Skeletal muscle tissue (tissue), 4 donors: Measurements from ENCODE around the gene RBM4B. TPM values are rescaled to one million over a fixed set of nuclear protein-coding genes. Genes with fewer than 3 reads are reported as not detected.
"Not testable (repeated sequence)": the region's sequence is repeated elsewhere in the genome, so short reads cannot be mapped to it uniquely, and the experiment has no call there.

Experiments used
- H3K27ac ChIP-seq: one replicate; pipeline ENCODE4 v1.7.0; 2013; ENCODE audit warnings: mild to moderate bottlenecking, low read depth, low read length, inconsistent platforms
- H3K27me3 ChIP-seq, 3 donors: one replicate each; pipeline ENCODE4 v1.7.0; 2013; ENCODE audit warnings: low read length in 3 of 3; ENCODE audit not compliant: control insufficient read depth in 3 of 3, insufficient read depth in 3 of 3
- H3K36me3 ChIP-seq, 3 donors: one replicate each; pipeline ENCODE4 v1.7.0; 2013; ENCODE audit warnings: low read length in 3 of 3; ENCODE audit not compliant: control insufficient read depth in 3 of 3, insufficient read depth in 3 of 3
- H3K4me1 ChIP-seq, 3 donors: one replicate each; pipeline ENCODE4 v1.7.0; 2013; ENCODE audit warnings: low read length in 3 of 3, mild to moderate bottlenecking in 3 of 3; ENCODE audit not compliant: control insufficient read depth in 3 of 3, insufficient read depth in 3 of 3
- H3K4me3 ChIP-seq, 3 donors: one replicate each; pipeline ENCODE4 v1.7.0; 2013; ENCODE audit warnings: low read length in 3 of 3
- H3K9ac ChIP-seq, 3 donors: one replicate each; pipeline ENCODE4 v1.7.0; 2013; ENCODE audit warnings: low read length in 3 of 3, mild to moderate bottlenecking in 3 of 3, moderate library complexity in 2 of 3, low read depth in 1 of 3
- H3K9me3 ChIP-seq, 3 donors: one replicate each; pipeline ENCODE4 v1.7.0; 2013; ENCODE audit warnings: low read length in 3 of 3; ENCODE audit not compliant: control insufficient read depth in 3 of 3
- total RNA-seq: library from RNA; depleted of rRNA; stranded (reverse); fragments of >200 nt; gene quantifications from one replicate; pipeline ENCODE4 v1.2.3, GENCODE V29; 2014
- donor health status: Osteomylitis.

RBM4B gene
- 32.4 TPM for total RNA-seq

GRCh38 chr11:66677599-66678375 lies at the start of gene RBM4B:
RBM4B (minus strand) TSS chr11:66677887; CDS start chr11:66677079, 808 bp downstream.
- Histone ChIP-seq H3K36me3 (no peaks in the 10 kb centered on the region), H3K27me3 (no peaks in the 10 kb centered on the region), H3K9me3 (no peaks in the 10 kb centered on the region), H3K9ac (peak within 1 kb of the TSS; percentile 88 to 99 (median 96)), H3K4me1 (peaks cover 17 to 26% (median 25%) of the 10 kb centered on the region in 3 donors), H3K4me3 (peak within 1 kb of the TSS; percentile 92 to 96 (median 96)), H3K27ac (peak within 1 kb of the TSS; percentile 99)

- Histone ChIP-seq H3K27me3 (peaks cover 10 to 46% (median 43%) of the 10 kb centered on the region in 3 donors), H3K9me3 (no peaks in the 10 kb centered on the region), H3K4me1 (peaks cover 9 to 10% (median 9%) of the 10 kb centered on the region in 3 donors), H3K4me3 (no peak overlapping the region), H3K36me3 (no peaks in the 10 kb centered on the region), H3K27ac (no peak overlapping the region), H3K9ac (no peak overlapping the region)
These were observed 48.0 kb upstream of the RBM4B start for GRCh38 chr11:66725647-66726046.

DNA sequence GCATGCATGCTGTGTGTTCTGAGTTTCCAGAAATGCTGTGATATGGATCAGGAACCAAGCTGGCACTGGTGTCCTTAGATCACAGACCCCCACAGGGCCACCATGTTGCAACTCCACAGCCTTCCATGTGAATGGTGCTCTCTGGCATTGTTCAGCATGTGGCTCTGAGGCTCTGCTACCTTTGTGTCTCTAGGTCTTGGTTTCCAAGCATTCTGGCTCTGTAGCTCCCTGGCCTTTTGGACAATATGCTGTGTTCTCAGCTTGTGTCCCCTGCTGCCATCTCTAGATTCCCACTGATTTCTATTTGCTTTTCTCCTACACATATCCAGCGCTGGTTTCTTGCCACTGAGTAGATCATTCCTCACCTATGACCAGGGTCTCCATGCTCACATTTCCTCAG lies 47.4 kb upstream of the RBM4B start:
- Histone ChIP-seq H3K36me3 (no peaks in the 10 kb centered on the region), H3K9ac (no peak overlapping the region), H3K9me3 (no peaks in the 10 kb centered on the region), H3K4me1 (peaks cover 9 to 10% (median 9%) of the 10 kb centered on the region in 3 donors), H3K27ac (no peak overlapping the region), H3K27me3 (peaks cover 16 to 48% (median 48%) of the 10 kb centered on the region in 3 donors), H3K4me3 (no peak overlapping the region)

- not testable (repeated sequence) for H3K4me1 ChIP-seq, H3K9me3 ChIP-seq, H3K9ac ChIP-seq, H3K4me3 ChIP-seq, H3K27ac ChIP-seq, H3K36me3 ChIP-seq
- H3K27me3 ChIP-seq: peaks cover 22 to 50% (median 47%) of the 10 kb centered on the region in 3 donors
These were observed 46.5 kb upstream of the RBM4B start for GRCh38 chr11:66724167-66724566.

- no peak overlapping the region for H3K4me3 ChIP-seq
- H3K4me1 ChIP-seq: peaks cover 7 to 9% (median 8%) of the 10 kb centered on the region in 3 donors
- H3K9me3 ChIP-seq: no peaks in the 10 kb centered on the region
- H3K36me3 ChIP-seq: no peaks in the 10 kb centered on the region
- no peak overlapping the region for H3K27ac ChIP-seq
- H3K27me3 ChIP-seq: peaks cover 25 to 51% (median 44%) of the 10 kb centered on the region in 3 donors
- H3K9ac ChIP-seq: no peak overlapping the region
These were observed 46.0 kb upstream of the RBM4B start for GRCh38 chr11:66723693-66724092.

DNA sequence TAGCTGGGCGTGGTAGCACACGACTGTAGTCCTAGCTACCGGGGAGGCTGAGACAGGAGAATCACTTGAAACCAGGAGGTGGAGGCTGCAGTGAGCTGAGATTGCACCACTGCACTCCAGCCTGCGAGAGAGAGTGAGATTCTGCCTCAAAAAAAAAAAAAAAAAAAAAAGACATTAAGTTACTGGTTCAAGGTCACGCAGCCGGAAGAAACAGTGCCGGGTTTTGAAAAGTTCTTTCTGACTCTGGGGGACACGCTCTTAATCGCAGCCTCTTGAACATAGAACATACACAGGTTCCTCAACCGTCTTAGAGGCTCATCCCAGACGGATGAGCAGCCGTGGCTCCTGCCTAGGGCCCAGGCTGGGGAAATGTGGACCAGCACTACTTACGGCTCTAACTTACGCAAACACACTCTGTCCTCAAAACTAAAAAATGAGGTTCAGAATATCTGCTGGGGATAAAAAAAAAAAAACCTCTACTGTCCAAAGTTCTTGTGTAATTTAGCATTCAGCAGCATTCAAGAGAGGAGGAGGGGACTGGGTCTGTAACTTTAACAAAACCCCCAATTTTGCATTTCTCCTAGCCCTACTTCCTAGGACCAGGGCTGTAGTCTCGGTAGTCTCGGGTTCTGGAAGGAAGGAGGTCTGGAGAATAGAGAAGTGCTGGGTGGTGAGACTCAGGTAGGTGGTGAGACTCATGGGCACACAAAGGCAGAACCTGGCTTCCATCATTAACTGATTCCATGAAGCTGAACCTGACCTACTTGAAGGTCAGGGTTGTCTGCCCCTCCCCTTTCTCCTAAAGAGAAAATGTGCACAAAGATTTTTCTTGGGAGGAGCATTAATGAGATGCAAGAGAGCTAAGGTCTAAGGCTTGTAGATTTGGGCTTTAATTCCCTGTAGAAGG lies 45.3 kb upstream of the RBM4B start:
- Histone ChIP-seq H3K9ac (no peak overlapping the region), H3K9me3 (no peaks in the 10 kb centered on the region), H3K36me3 (no peaks in the 10 kb centered on the region), H3K27ac (no peak overlapping the region), H3K4me1 (peaks cover 4 to 6% (median 5%) of the 10 kb centered on the region in 3 donors), H3K4me3 (no peak overlapping the region), H3K27me3 (peaks cover 28 to 53% (median 44%) of the 10 kb centered on the region in 3 donors)

DNA sequence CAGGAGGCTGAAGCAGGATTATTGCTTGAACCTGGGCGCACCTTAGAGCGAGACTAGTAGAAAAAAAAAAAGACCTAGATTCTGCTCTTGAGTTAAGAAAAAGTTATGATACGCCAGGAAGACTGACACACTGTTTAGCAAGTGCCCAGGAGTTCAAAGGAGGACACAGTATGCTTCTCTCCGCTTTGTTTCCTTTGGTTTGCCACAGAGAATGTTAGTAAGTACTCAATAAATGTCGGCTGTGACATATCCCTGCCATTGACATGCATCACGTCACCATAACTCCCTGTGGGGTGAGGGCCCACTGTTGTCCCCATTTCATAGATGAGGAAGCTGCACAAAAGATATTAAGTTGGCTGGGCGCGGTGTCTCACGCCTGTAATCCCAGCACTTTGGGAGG lies 44.3 kb upstream of the RBM4B start:
- H3K4me3 ChIP-seq: no peak overlapping the region
- H3K27me3 ChIP-seq: peaks cover 32 to 53% (median 45%) of the 10 kb centered on the region in 3 donors
- no peak overlapping the region for H3K9ac ChIP-seq
- no peaks in the 10 kb centered on the region for H3K4me1 ChIP-seq
- H3K9me3 ChIP-seq: no peaks in the 10 kb centered on the region
- no peaks in the 10 kb centered on the region for H3K36me3 ChIP-seq
- no peak overlapping the region for H3K27ac ChIP-seq

GRCh38 chr11:66720899-66721470 lies 43.3 kb upstream of the RBM4B start:
- H3K27ac ChIP-seq: no peak overlapping the region
- H3K4me3 ChIP-seq: no peak overlapping the region
- H3K9me3 ChIP-seq: no peaks in the 10 kb centered on the region
- no peaks in the 10 kb centered on the region for H3K36me3 ChIP-seq
- H3K27me3 ChIP-seq: peaks cover 26 to 44% (median 36%) of the 10 kb centered on the region in 3 donors
- no peak overlapping the region for H3K9ac ChIP-seq
- H3K4me1 ChIP-seq: no peaks in the 10 kb centered on the region

DNA sequence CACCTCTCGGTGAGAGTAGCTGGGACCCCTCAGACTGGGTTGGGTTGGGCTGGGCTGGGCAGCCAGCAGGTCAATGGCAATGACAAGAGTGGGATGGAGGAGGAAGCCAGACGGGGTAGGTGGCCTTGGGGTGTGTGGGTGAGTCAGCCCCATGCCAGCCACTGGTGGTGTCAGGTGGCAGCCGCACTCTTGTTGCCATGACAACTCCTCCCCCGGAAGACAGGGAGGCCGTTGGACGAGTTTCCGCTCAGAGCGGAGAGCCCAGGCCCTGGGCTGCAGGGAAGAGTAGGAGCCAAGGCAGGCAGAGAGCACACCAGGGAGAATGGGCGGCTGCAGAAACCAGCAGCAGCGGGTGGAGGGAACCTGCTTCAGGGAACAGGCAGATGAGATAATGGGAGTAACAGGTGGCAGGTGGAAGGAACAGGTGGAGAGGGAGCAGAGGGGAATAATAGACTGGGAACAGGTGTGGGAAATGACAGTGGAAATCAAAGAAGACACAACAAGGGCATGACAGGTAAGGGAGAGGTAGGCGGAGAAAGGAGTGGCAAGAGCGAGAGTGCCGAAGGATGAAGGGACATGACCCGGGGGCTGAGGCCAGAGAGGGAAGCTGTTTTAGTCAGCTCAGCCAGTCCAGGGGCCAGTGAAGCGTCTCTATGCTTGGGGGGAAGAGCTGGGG lies 42.7 kb upstream of the RBM4B start:
- no peaks in the 10 kb centered on the region for H3K36me3 ChIP-seq
- H3K9me3 ChIP-seq: no peaks in the 10 kb centered on the region
- H3K4me1 ChIP-seq: no peaks in the 10 kb centered on the region
- no peak overlapping the region for H3K9ac ChIP-seq
- no peak overlapping the region for H3K27ac ChIP-seq
- H3K4me3 ChIP-seq: no peak overlapping the region
- peaks cover 26 to 39% (median 29%) of the 10 kb centered on the region in 3 donors for H3K27me3 ChIP-seq
